Middle frontal gyrus (tissue), 1 donor: ENCODE data around the gene WDR93.
"Not testable (repeated sequence)": the region's sequence is repeated elsewhere in the genome, so short reads cannot be mapped to it uniquely, and the experiment has no call there.

Experiments used
- DNase-seq: peaks from one replicate; pipeline ENCODE4 v3.0.0-alpha.2; 2015; ENCODE audit warnings: low spot score; ENCODE audit errors: extremely low spot score

The WDR93 gene

GRCh38 chr15:89785774-89786140 lies 95.1 kb downstream of the WDR93 start:
- DNase-seq = no peak

- DNase-seq = no peak
These were observed 97.3 kb downstream of the WDR93 start for GRCh38 chr15:89787944-89788343.

- not testable (repeated sequence) for DNase-seq
These were observed 98.0 kb downstream of the WDR93 start for GRCh38 chr15:89788585-89788984.

GRCh38 chr15:89790206-89790605 lies 99.6 kb downstream of the WDR93 start:
- no peak for DNase-seq

- DNase-seq = no peak
These were observed 100.0 kb downstream of the WDR93 start for GRCh38 chr15:89790661-89791060.

- DNase-seq = no peak
These were observed 101.6 kb downstream of the WDR93 start for GRCh38 chr15:89792106-89792805.
